Measurements from ENCODE around the gene LPIN3.

- TF ChIP-seq SP4 (IDR thresholded peaks at IDR 0.05; ENCODE audit: low read length), result no peak
- no peak for TF ChIP-seq SIRT6 (IDR thresholded peaks at IDR 0.05; ENCODE audit: low read length)
Observed at GRCh38 chr20:41331731-41332130, 8.9 kb upstream of the LPIN3 start.

Measured in H1 (cell line).